Measurements from ENCODE around the gene KCNT1.

KCNT1 gene

GRCh38 chr9:135796784-135797485 is 95.0 kb downstream of the KCNT1 start:
- in situ Hi-C loops (cut with MboI; ENCODE audit: low pct_unique_long_range_greater_than_20kb, low sequenced_read_pairs, unreplicated experiment) = no loop called here
- DNase-seq (ENCODE audit: low spot score) = no peak
- no peak for TF ChIP-seq CTCF (IDR thresholded peaks at IDR 0.05; ENCODE audit: extremely low read depth, insufficient read depth, missing control alignments)

- in situ Hi-C loops (cut with MboI; ENCODE audit: low pct_unique_long_range_greater_than_20kb, low sequenced_read_pairs, unreplicated experiment) = no loop called here
- peak; percentile 70 for TF ChIP-seq CTCF (IDR thresholded peaks at IDR 0.05; ENCODE audit: extremely low read depth, insufficient read depth, missing control alignments)
- DNase-seq (ENCODE audit: low spot score) = peak; percentile 74
Observed at GRCh38 chr9:135797507-135798262, 95.7 kb downstream of the KCNT1 start.

GRCh38 chr9:135798263-135798585 is 96.2 kb downstream of the KCNT1 start:
- TF ChIP-seq CTCF (IDR thresholded peaks at IDR 0.05; ENCODE audit: extremely low read depth, insufficient read depth, missing control alignments) = no peak
- in situ Hi-C loops (cut with MboI; ENCODE audit: low pct_unique_long_range_greater_than_20kb, low sequenced_read_pairs, unreplicated experiment) = no loop called here
- DNase-seq (ENCODE audit: low spot score) = no peak

- in situ Hi-C loops (cut with MboI; ENCODE audit: low pct_unique_long_range_greater_than_20kb, low sequenced_read_pairs, unreplicated experiment) = no loop called here
- DNase-seq (ENCODE audit: low spot score) = no peak
- no peak for TF ChIP-seq CTCF (IDR thresholded peaks at IDR 0.05; ENCODE audit: extremely low read depth, insufficient read depth, missing control alignments)
Observed at GRCh38 chr9:135799261-135799660, 97.3 kb downstream of the KCNT1 start.

GRCh38 chr9:135801070-135801469 is 99.1 kb downstream of the KCNT1 start:
- no peak for DNase-seq (ENCODE audit: low spot score)
- in situ Hi-C loops (cut with MboI; ENCODE audit: low pct_unique_long_range_greater_than_20kb, low sequenced_read_pairs, unreplicated experiment) = no loop called here
- no peak for TF ChIP-seq CTCF (IDR thresholded peaks at IDR 0.05; ENCODE audit: extremely low read depth, insufficient read depth, missing control alignments)

- no peak for DNase-seq (ENCODE audit: low spot score)
- in situ Hi-C loops (cut with MboI; ENCODE audit: low pct_unique_long_range_greater_than_20kb, low sequenced_read_pairs, unreplicated experiment) = no loop called here
- no peak for TF ChIP-seq CTCF (IDR thresholded peaks at IDR 0.05; ENCODE audit: extremely low read depth, insufficient read depth, missing control alignments)
Observed at GRCh38 chr9:135802876-135803419, 101.0 kb downstream of the KCNT1 start.

Data from GM13977 (cell line).